GM21576 (cell line): ENCODE measurements around the gene ACTL7B.
"Not testable (repeated sequence)": the region's sequence is repeated elsewhere in the genome, so short reads cannot be mapped to it uniquely, and the experiment has no call there.

Experiments used
- ATAC-seq: cut with Tn5 transposase; IDR thresholded peaks from one replicate; pipeline ENCODE4 v1.9.1; 2021; ENCODE audit warnings: mild to moderate bottlenecking, moderate library complexity; ENCODE audit not compliant: unreplicated experiment

Gene ACTL7B

DNA sequence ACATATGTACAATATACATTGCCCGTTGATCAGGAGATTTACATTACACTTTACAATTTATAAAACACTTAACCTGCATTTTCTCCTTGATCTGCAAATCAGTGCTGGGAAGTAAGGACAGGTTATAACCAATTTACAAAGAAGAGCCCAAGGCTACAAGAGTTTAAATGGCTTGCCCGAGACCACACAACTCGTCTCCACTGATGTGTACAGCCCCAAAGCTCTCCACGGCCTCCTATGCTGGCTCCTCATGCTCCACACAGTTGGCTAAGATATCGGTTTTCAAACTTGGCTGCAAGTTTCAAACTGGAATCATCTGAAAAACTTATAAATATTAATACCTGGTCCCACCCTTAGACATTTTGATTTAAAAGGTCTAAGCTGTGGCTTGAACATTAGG, 10.3 kb downstream of the ACTL7B start:
- ATAC-seq: no peak

GRCh38 chr9:108844856-108845255, 10.9 kb downstream of the ACTL7B start:
- ATAC-seq: no peak

GRCh38 chr9:108844391-108844790, 11.4 kb downstream of the ACTL7B start:
- no peak for ATAC-seq

- no peak for ATAC-seq
Observed at GRCh38 chr9:108842610-108843295, 13.0 kb downstream of the ACTL7B start.

DNA sequence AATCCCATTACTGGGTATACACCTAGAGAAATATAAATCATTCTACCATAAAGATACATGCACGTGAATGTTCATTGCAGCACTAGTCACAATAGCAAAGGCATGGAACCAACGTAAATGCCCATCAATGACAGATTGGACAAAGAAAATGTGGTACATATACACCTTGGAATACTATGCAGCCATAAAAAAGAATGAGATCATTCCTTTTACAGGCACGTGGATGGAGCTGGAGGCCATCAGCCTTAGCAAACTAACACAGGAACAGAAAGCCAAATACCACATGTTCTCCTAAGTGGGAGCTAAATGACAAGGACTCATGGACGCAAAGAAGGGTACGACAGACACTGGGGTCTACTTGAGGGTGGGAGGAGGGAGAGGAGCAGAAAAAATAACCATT, 16.2 kb downstream of the ACTL7B start:
- not testable (repeated sequence) for ATAC-seq

DNA sequence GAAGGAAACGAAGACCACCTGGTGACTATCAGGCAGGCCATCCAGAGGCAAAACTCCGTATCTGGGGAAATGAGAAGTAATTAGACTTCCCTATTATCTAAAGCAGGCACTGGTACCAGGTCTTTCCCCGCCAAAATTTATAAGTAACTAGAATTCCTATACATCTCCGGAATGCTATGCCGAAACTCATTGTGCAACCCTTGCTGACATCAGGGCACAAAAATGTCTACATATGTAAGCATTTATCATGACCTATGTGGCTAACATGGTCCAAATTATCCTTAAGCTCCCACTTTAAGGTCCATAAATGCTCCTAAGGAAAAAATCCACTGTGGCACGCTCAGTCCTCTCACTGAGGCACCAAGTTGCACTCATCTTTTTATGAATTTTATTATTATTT, 17.8 kb downstream of the ACTL7B start:
- ATAC-seq: no peak

- ATAC-seq: no peak
Observed at GRCh38 chr9:108837530-108837929, 18.3 kb downstream of the ACTL7B start.

GRCh38 chr9:108836781-108837180, 19.0 kb downstream of the ACTL7B start:
- ATAC-seq: no peak

DNA sequence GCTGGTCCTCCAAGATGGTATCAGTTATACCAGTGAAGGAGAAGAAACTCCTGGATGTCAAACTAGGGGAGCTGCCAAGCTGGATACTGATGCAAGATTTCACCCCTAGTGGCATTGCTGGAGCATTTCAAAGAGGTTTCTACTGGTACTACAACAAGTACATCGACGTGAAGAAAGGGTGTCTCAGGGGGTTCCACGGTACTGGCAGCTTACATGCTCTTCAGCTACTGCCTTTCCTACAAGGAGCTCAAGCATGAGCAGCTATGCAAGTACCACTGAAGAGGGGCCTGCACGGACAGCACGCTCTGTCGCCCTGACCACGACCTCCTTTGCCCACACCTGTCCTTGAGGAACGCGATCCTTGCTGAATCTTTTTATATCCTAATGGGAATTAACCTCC, 19.5 kb downstream of the ACTL7B start:
- no peak for ATAC-seq

GRCh38 chr9:108835831-108836230, 20.0 kb downstream of the ACTL7B start:
- ATAC-seq: no peak

GRCh38 chr9:108834959-108835665, 20.7 kb downstream of the ACTL7B start:
- no peak for ATAC-seq

- ATAC-seq: no peak
Observed at GRCh38 chr9:108832179-108832500, 23.6 kb downstream of the ACTL7B start.

DNA sequence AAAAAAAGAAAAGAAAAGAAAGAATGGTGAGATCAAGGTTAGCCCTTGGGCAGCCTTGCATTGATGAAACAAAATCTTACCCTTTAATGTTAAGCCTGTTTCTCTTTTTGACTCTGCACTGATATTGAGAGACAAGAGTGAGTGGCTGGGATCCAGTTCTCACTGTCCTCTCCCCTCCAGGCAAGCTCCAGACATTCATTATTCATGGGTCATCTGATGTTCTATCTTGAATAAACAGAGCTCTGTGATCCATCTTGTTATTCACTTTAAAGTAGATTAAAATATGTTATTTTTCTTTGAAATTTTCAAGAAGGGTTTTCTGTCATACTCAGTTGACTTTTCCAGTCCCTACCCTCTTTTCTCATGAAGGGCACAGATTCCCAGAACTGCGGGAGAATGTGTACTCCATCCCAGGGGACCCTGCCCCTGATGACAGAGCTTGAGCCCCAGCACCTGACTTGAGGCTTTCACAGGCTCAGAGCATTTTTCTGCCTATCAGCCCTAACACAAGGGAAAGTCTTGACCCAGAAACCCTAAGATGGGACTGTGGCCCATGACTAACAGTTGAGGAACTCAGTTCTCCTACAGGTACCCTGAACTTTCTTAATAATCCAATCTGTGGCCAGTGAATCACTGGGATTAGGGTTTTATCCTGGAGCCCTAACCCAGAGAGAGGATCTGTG, 24.1 kb downstream of the ACTL7B start:
- no peak for ATAC-seq

DNA sequence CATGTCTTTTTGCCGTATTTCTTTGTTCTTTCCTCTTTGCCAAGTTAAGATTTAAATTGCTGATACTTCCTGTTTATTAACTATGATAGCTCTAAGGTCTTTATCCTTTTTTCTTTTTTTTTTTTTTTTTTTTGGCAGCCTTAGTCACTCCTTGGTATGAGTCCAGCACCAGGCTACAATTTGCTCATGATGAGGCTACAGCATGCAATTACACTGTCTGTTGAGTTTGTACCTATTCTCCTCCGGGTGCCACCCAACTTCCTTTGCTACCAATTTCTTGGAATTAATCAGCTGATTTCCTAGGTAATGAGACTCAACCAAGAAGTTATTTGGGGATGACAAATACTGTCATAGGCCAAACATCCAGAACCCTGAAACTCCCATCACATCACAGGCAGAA, 25.5 kb downstream of the ACTL7B start:
- no peak for ATAC-seq

GRCh38 chr9:108823829-108824228, 32.0 kb downstream of the ACTL7B start:
- ATAC-seq: no peak

- peak; percentile 70 for ATAC-seq
Observed at GRCh38 chr9:108816037-108816436, 39.7 kb downstream of the ACTL7B start.

GRCh38 chr9:108815156-108815555, 40.6 kb downstream of the ACTL7B start:
- no peak for ATAC-seq

DNA sequence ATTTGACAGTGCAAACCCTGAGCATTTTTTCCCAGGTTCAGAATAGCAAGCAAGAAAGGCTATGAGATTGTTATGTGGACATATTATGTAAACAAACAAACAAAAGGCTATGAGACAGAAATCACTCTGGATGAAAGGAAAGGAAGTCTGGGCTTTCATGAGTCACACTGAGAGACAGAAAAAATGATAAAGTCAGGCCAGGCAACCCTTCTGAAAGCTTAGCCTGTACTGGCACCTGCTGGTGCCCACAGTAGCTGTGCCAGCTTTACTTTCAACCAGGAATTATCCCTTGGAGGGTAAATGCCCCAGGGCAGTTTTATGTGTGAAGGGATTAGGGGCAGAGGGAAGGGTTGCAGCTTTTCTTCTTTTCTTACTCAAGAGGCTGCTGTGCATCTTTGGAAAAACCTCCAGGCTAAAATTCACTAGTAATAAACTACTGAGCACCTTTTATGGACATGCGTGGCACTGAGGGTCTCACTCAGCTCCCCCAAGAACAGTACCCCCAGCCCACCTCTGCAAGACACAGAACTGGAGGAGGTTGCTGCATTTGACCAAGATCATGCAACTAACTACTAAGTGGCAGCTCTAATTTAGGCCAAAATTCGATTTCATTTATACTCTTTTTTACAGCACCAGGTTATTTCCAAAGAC, 41.7 kb downstream of the ACTL7B start:
- ATAC-seq: no peak

DNA sequence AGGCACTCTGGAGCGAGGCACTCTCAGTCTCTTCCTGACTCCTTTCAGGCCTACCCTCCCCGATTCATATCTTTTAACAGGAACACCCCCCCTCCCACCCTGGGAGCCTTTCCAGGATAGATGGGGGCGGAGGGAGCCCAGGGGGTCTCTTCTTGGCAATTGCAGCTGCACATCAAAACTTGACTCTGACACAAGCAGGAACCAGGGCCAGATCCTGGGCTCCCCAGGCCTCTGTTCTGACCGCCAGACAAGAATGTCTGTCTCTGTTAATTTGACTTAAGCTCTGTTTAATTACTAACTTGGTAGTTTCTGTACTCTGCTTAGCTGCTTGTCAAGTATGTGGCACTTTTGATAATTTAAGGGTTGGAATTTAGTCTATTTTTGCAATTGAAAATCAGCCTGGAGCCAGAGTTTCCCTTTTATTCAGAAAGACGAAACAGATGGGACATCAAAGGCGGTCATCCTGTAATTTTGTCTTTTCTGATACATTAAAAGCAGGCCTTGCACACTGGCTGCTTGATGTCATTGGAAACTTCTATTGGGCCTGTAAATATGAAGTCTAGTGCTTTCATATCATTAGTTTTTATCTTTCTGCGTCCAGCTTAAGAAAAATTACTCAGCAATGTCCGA, 43.3 kb downstream of the ACTL7B start:
- no peak for ATAC-seq

- no peak for ATAC-seq
Observed at GRCh38 chr9:108811944-108812343, 43.8 kb downstream of the ACTL7B start.

GRCh38 chr9:108809269-108809668, 46.5 kb downstream of the ACTL7B start:
- no peak for ATAC-seq
